Smooth muscle cell (in vitro differentiated cells): ENCODE measurements around the gene SPRED1. TPM values are rescaled to one million over a fixed set of nuclear protein-coding genes. Genes with fewer than 3 reads are reported as not detected.

Experiments
- DNase-seq: peaks from one replicate; lab custom pipeline; 2025; ENCODE audit not compliant: unreplicated experiment; lab: John Stamatoyannopoulos, UW
- H2AFZ ChIP-seq: fragments of 200-600 bp; sonication (generic); 2 replicates; pipeline ENCODE4 v1.6.0; 2016; ENCODE audit warnings: antibody characterized with exemption, low read depth, mild to moderate bottlenecking
- H3F3A ChIP-seq: fragments of 200-600 bp; sonication (generic); 2 replicates; pipeline ENCODE4 v1.6.0; 2017; ENCODE audit warnings: antibody characterized with exemption, low read depth
- H3K27ac ChIP-seq: fragments of 200-600 bp; sonication (generic); 2 replicates; pipeline ENCODE4 v1.5.1; 2016; ENCODE audit warnings: low read depth, mild to moderate bottlenecking
- H3K27me3 ChIP-seq: fragments of 200-600 bp; sonication (generic); 2 replicates; pipeline ENCODE4 v1.6.1; 2016; ENCODE audit warnings: low read depth, mild to moderate bottlenecking
- H3K36me3 ChIP-seq: fragments of 200-600 bp; sonication (generic); 2 replicates; pipeline ENCODE4 v1.5.1; 2016; ENCODE audit warnings: low read depth
- H3K4me1 ChIP-seq: fragments of 200-600 bp; sonication (generic); 2 replicates; pipeline ENCODE4 v1.5.1; 2016; ENCODE audit warnings: low read depth
- H3K4me2 ChIP-seq: fragments of 200-600 bp; sonication (generic); 2 replicates; pipeline ENCODE4 v1.6.0; 2016; ENCODE audit warnings: mild to moderate bottlenecking
- H3K4me3 ChIP-seq: fragments of 200-600 bp; sonication (generic); 2 replicates; pipeline ENCODE4 v1.5.1; 2016; ENCODE audit warnings: mild to moderate bottlenecking
- H3K79me2 ChIP-seq: fragments of 200-600 bp; sonication (generic); 2 replicates; pipeline ENCODE4 v1.6.0; 2016; ENCODE audit warnings: low read depth, mild to moderate bottlenecking
- H3K9ac ChIP-seq: fragments of 200-600 bp; sonication (generic); 2 replicates; pipeline ENCODE4 v1.6.0; 2016; ENCODE audit warnings: low read depth
- H3K9me3 ChIP-seq: fragments of 200-600 bp; sonication (generic); replicated peaks from 2 replicates; pipeline ENCODE4 v1.5.1; 2016; ENCODE audit warnings: low read depth
- H4K20me1 ChIP-seq: fragments of 200-600 bp; sonication (generic); 2 replicates; pipeline ENCODE4 v1.6.0; 2016; ENCODE audit warnings: low read depth
- CTCF ChIP-seq: fragments of 200-600 bp; sonication (generic); IDR thresholded peaks from 2 replicates; pipeline ENCODE4 v1.5.1; 2017; ENCODE audit warnings: borderline replicate concordance, mild to moderate bottlenecking, antibody characterized with exemption; ENCODE audit not compliant: insufficient read depth, poor library complexity, severe bottlenecking
- WGBS: methylation state at CpG from one replicate; pipeline ENCODE4 v1.1.7; 2016; ENCODE audit warnings: low lambda C conversion rate; 5-methylcytosine and 5-hydroxymethylcytosine counted together
- polyA plus RNA-seq: library from polyadenylated mRNA; unstranded; fragments of >200 nt; fragmentation: Nextera tagmentation; extraction: Ambion mirVana; gene quantifications from 2 replicates; pipeline ENCODE4 v1.2.1, GENCODE V29; 2016
- total RNA-seq: library from RNA; depleted of rRNA; stranded (reverse); fragments of >200 nt; gene quantifications from 2 replicates; pipeline ENCODE4 v1.2.3, GENCODE V29; 2014

SPRED1 gene
- total and polyA plus RNA-seq, 2 experiments from 2014 or later, result 22.2 to 53.0 TPM

- H3K9me3 ChIP-seq, result no peaks in the 10 kb centered on the region
- no peaks in the 10 kb centered on the region for H3K79me2 ChIP-seq
- peaks cover 16% of the 10 kb centered on the region for H3F3A ChIP-seq
- H3K27ac ChIP-seq, result peak overlapping the region; percentile 27
- peaks cover 10% of the 10 kb centered on the region for H3K4me1 ChIP-seq
- H4K20me1 ChIP-seq, result no peaks in the 10 kb centered on the region
- no peaks in the 10 kb centered on the region for H3K36me3 ChIP-seq
- no peak overlapping the region for H3K4me3 ChIP-seq
- no peak overlapping the region for H2AFZ ChIP-seq
- 16% methylated on average over 3 of the region's 3 CpGs for WGBS
- H3K9ac ChIP-seq, result no peak overlapping the region
- TF ChIP-seq CTCF, result no peak
- no peak for DNase-seq
- peak overlapping the region; percentile 49 for H3K4me2 ChIP-seq
- no peaks in the 10 kb centered on the region for H3K27me3 ChIP-seq
These were observed 35.4 kb upstream of the SPRED1 start for GRCh38 chr15:38217191-38217595.

- WGBS, result 65% methylated on average over 3 of the region's 3 CpGs
- H3K4me1 ChIP-seq, result peaks cover 10% of the 10 kb centered on the region
- H4K20me1 ChIP-seq, result no peaks in the 10 kb centered on the region
- no peaks in the 10 kb centered on the region for H3K36me3 ChIP-seq
- H3K27me3 ChIP-seq, result no peaks in the 10 kb centered on the region
- peaks cover 16% of the 10 kb centered on the region for H3F3A ChIP-seq
- TF ChIP-seq CTCF, result no peak
- H3K9ac ChIP-seq, result no peak overlapping the region
- H3K4me2 ChIP-seq, result peak overlapping the region; percentile 49
- H3K79me2 ChIP-seq, result no peaks in the 10 kb centered on the region
- no peaks in the 10 kb centered on the region for H3K9me3 ChIP-seq
- H3K4me3 ChIP-seq, result no peak overlapping the region
- H3K27ac ChIP-seq, result peak overlapping the region; percentile 27
- no peak for DNase-seq
- no peak overlapping the region for H2AFZ ChIP-seq
These were observed 34.6 kb upstream of the SPRED1 start for GRCh38 chr15:38217788-38218609.

GRCh38 chr15:38220606-38221273 lies 31.9 kb upstream of the SPRED1 start:
- TF ChIP-seq CTCF, result no peak
- Histone ChIP-seq H3K9me3 (no peaks in the 10 kb centered on the region), H3K79me2 (no peaks in the 10 kb centered on the region), H4K20me1 (no peaks in the 10 kb centered on the region), H3K4me1 (peaks cover 10% of the 10 kb centered on the region), H3K27me3 (no peaks in the 10 kb centered on the region), H3F3A (peaks cover 16% of the 10 kb centered on the region), H3K4me2 (no peak overlapping the region), H3K4me3 (no peak overlapping the region), H3K36me3 (no peaks in the 10 kb centered on the region), H2AFZ (no peak overlapping the region), H3K9ac (no peak overlapping the region), H3K27ac (no peak overlapping the region)
- DNase-seq, result no peak
- 86% methylated on average over 3 of the region's 3 CpGs for WGBS
